HEK293 (cell line): Measurements from ENCODE around the gene POLD3.
A peak's percentile ranks its signal among the peaks of the same experiment; 100 is the strongest.

Experiments
- CTCF ChIA-PET: fragments of 350-600 bp; formaldehyde crosslinking; extraction: SDS; loops from one replicate; lab custom pipeline; 2021; ENCODE audit warnings: antibody characterized with exemption; lab: Yijun Ruan, JAX
- POLR2A ChIA-PET: fragments of 300-600 bp; formaldehyde crosslinking; extraction: SDS; loops from one replicate; lab custom pipeline; 2020; ENCODE audit warnings: antibody characterized with exemption, inconsistent platforms; lab: Yijun Ruan, JAX
- H3K27ac ChIP-seq: fragments of 200-500 bp; sonication (Bioruptor generic); 2 replicates; pipeline ENCODE4 v1.5.1; 2014; ENCODE audit warnings: low read depth, low read length, control low read depth, inconsistent platforms; ENCODE audit errors: extremely low read depth
- H3K36me3 ChIP-seq, 2 experiments: fragments of 200-500 bp in 1 of 2; sonication (Bioruptor generic) in 1 of 2; 1 replicate in 1 of 2; 2 replicates in 1 of 2; pipeline ENCODE4 v1.5.1; 2014 to 2017; ENCODE audit warnings: inconsistent platforms in 2 of 2, low read length in 2 of 2; ENCODE audit not compliant: control insufficient read depth in 2 of 2, insufficient read depth in 1 of 2
- H3K4me1 ChIP-seq: fragments of 200-500 bp; sonication (Bioruptor generic); 2 replicates; pipeline ENCODE4 v1.5.1; 2014; ENCODE audit warnings: mild to moderate bottlenecking, low read length, inconsistent platforms; ENCODE audit not compliant: control insufficient read depth, insufficient read depth
- H3K4me3 ChIP-seq: 2 replicates; pipeline ENCODE4 v1.5.1; 2011; ENCODE audit warnings: low read depth, mild to moderate bottlenecking, control low read depth, low read length, moderate library complexity
- H3K9me3 ChIP-seq: fragments of 200-500 bp; sonication (Bioruptor generic); 2 replicates; pipeline ENCODE4 v1.5.1; 2014; ENCODE audit warnings: low read depth, low read length, inconsistent platforms; ENCODE audit not compliant: control insufficient read depth, insufficient read depth
- BCL6B ChIP-seq: fragments of 450-650 bp; formaldehyde crosslinking; IDR thresholded peaks from 2 replicates; pipeline ENCODE4 v1.5.1; 2017; ENCODE audit warnings: missing biosample characterization, missing genetic modification characterization
- FEZF1 ChIP-seq: fragments of 450-650 bp; formaldehyde crosslinking; IDR thresholded peaks from 2 replicates; pipeline ENCODE4 v1.5.1; 2016; ENCODE audit warnings: missing biosample characterization, missing genetic modification characterization
- OSR2 ChIP-seq: fragments of 450-650 bp; formaldehyde crosslinking; IDR thresholded peaks from 2 replicates; pipeline ENCODE4 v1.5.1; 2016; ENCODE audit warnings: missing biosample characterization, missing genetic modification characterization
- PRDM1 ChIP-seq: fragments of 450-650 bp; formaldehyde crosslinking; IDR thresholded peaks from 2 replicates; pipeline ENCODE4; 2016; ENCODE audit warnings: missing biosample characterization, missing genetic modification characterization
- SETDB1 ChIP-seq: IDR thresholded peaks from one replicate; pipeline ENCODE4 v1.6.1; 2017; ENCODE audit warnings: mild to moderate bottlenecking, low read length, moderate library complexity, mixed read lengths; ENCODE audit not compliant: insufficient read length
- SP7 ChIP-seq: fragments of 450-650 bp; formaldehyde crosslinking; IDR thresholded peaks from 2 replicates; pipeline ENCODE4 v1.5.1; 2016; ENCODE audit warnings: missing biosample characterization, missing genetic modification characterization
- ZBTB11 ChIP-seq: fragments of 450-650 bp; formaldehyde crosslinking; conservative IDR thresholded peaks from 2 replicates; pipeline ENCODE4 v1.5.1; 2016; ENCODE audit warnings: low read depth, missing biosample characterization, missing genetic modification characterization
- ZBTB21 ChIP-seq: fragments of 450-650 bp; formaldehyde crosslinking; IDR thresholded peaks from 2 replicates; pipeline ENCODE4 v1.5.1; 2017; ENCODE audit warnings: missing biosample characterization, missing genetic modification characterization
- ZBTB44 ChIP-seq: fragments of 450-650 bp; IDR thresholded peaks from 2 replicates; pipeline ENCODE4 v1.5.1; 2018; ENCODE audit warnings: missing biosample characterization, mild to moderate bottlenecking, missing genetic modification characterization
- ZFP37 ChIP-seq: fragments of 450-650 bp; formaldehyde crosslinking; IDR thresholded peaks from 2 replicates; pipeline ENCODE4 v1.5.1; 2016; ENCODE audit warnings: missing biosample characterization, missing genetic modification characterization
- ZNF138 ChIP-seq: fragments of 450-650 bp; formaldehyde crosslinking; IDR thresholded peaks from 2 replicates; pipeline ENCODE4 v1.5.1; 2016; ENCODE audit warnings: missing biosample characterization, missing genetic modification characterization, borderline replicate concordance
- ZNF280C ChIP-seq: fragments of 450-650 bp; formaldehyde crosslinking; IDR thresholded peaks from 2 replicates; pipeline ENCODE4 v1.5.1; 2016; ENCODE audit warnings: missing biosample characterization, missing genetic modification characterization
- ZNF629 ChIP-seq: fragments of 450-650 bp; formaldehyde crosslinking; IDR thresholded peaks from 2 replicates; pipeline ENCODE4 v1.5.1; 2017; ENCODE audit warnings: missing biosample characterization, missing genetic modification characterization
- ZNF776 ChIP-seq: fragments of 450-650 bp; formaldehyde crosslinking; IDR thresholded peaks from 2 replicates; pipeline ENCODE4 v1.5.0; 2017; ENCODE audit warnings: missing biosample characterization, missing genetic modification characterization, borderline replicate concordance
- ZNF830 ChIP-seq: fragments of 450-650 bp; IDR thresholded peaks from 2 replicates; pipeline ENCODE4 v1.5.0; 2018; ENCODE audit warnings: missing biosample characterization, missing genetic modification characterization, low read depth, mild to moderate bottlenecking, moderate library complexity

Gene POLD3

GRCh38 chr11:74641289-74641688 is 48.9 kb downstream of the POLD3 start:
- Histone ChIP-seq H3K9me3 (no peaks in the 10 kb centered on the region), H3K4me1 (peaks cover 9% of the 10 kb centered on the region), H3K4me3 (no peak overlapping the region), H3K36me3 (peaks cover 0 to 47% of the 10 kb centered on the region in 2 experiments; a peak in 2 of 3 replicates), H3K27ac (peak overlapping the region; percentile 33; the same call in 1 of the 2 replicates)
- POLR2A ChIA-PET = no interaction called here
- TF ChIP-seq ZBTB44 = peak; percentile 71
- TF ChIP-seq SP7 = peak; percentile 56; the same call in 1 of the 2 replicates
- TF ChIP-seq FEZF1 (tag by site-specific recombination) = peak; percentile 25; the same call in 1 of the 2 replicates
- 0 out of 2 replicates have a peak, but pooled peaks have one; percentile 11 for TF ChIP-seq PRDM1 (tag by site-specific recombination)
- TF ChIP-seq OSR2 (tag by site-specific recombination) = peak; percentile 75
- no peak for TF ChIP-seq ZNF280C (tag by site-specific recombination)
- TF ChIP-seq ZNF138 (tag by site-specific recombination) = no peak
- CTCF ChIA-PET = interaction anchor here (1.0 to 1.5 kb wide), 2 partner anchors 61 to 86 kb away, joined by 3 to 5 read pairs; no protein-coding TSS in a partner anchor

- Histone ChIP-seq H3K36me3 (peaks cover 0 to 43% of the 10 kb centered on the region in 2 experiments; a peak in 2 of 3 replicates), H3K27ac (no peak overlapping the region), H3K4me1 (peaks cover 9% of the 10 kb centered on the region), H3K9me3 (no peaks in the 10 kb centered on the region), H3K4me3 (no peak overlapping the region)
- ChIA-PET CTCF (interaction anchor here (1.0 to 1.5 kb wide), 2 partner anchors 60 to 85 kb away, joined by 3 to 5 read pairs; no protein-coding TSS in a partner anchor), POLR2A (no interaction called here)
- no peak for TF ChIP-seq BCL6B (tag by site-specific recombination)
- no peak for TF ChIP-seq ZNF776 (tag by site-specific recombination)
Measured at GRCh38 chr11:74641905-74642304, 49.5 kb downstream of the POLD3 start.

- H3K36me3 ChIP-seq = peaks cover 0 to 46% of the 10 kb centered on the region in 2 experiments; a peak in 2 of 3 replicates
- H3K9me3 ChIP-seq = no peaks in the 10 kb centered on the region
- no peak overlapping the region for H3K27ac ChIP-seq
- H3K4me3 ChIP-seq = no peak overlapping the region
- H3K4me1 ChIP-seq = peaks cover 9% of the 10 kb centered on the region
- 0 out of 2 replicates have a peak, but pooled peaks have one; percentile 28 for TF ChIP-seq ZBTB21
- no peak for TF ChIP-seq ZNF830
- peak; percentile 27; the same call in 1 of the 2 replicates for TF ChIP-seq ZNF629 (tag by site-specific recombination)
- TF ChIP-seq SETDB1 = no peak
- no peak for TF ChIP-seq ZBTB11 (tag by site-specific recombination)
- TF ChIP-seq ZFP37 (tag by site-specific recombination) = no peak
- POLR2A ChIA-PET = no interaction called here
- CTCF ChIA-PET = no interaction called here
Measured at GRCh38 chr11:74642912-74643311, 50.5 kb downstream of the POLD3 start.
